Sigmoid colon (tissue), 7 donors: Measurements from ENCODE around the gene TARDBP. TPM values are rescaled to one million over a fixed set of nuclear protein-coding genes. Genes with fewer than 3 reads are reported as not detected.
A peak's percentile ranks its signal among the peaks of the same experiment; 100 is the strongest.
"Not testable (repeated sequence)": the region's sequence is repeated elsewhere in the genome, so short reads cannot be mapped to it uniquely, and the experiment has no call there.

Source experiments
- DNase-seq: peaks from one replicate; pipeline ENCODE4 v3.0.0-alpha.2; 2019
- H3K27ac ChIP-seq, 4 donors: fragments of 200-600 bp; sonication (generic); one replicate each; pipeline ENCODE4 v1.5.1; 2016 to 2019; ENCODE audit warnings: mild to moderate bottlenecking in 1 of 4
- H3K27me3 ChIP-seq, 3 donors: fragments of 200-600 bp; sonication (generic); one replicate each; pipeline ENCODE4 v1.5.1; 2019; ENCODE audit warnings: mild to moderate bottlenecking in 1 of 3
- H3K36me3 ChIP-seq, 4 donors: fragments of 200-600 bp; sonication (generic); one replicate each; pipeline ENCODE4 v1.5.1; 2016 to 2019
- H3K4me1 ChIP-seq, 4 donors: fragments of 200-600 bp; sonication (generic); one replicate each; pipeline ENCODE4 v1.5.1; 2017 to 2019
- H3K4me3 ChIP-seq, 4 donors: fragments of 200-600 bp; sonication (generic); one replicate each; pipeline ENCODE4 v1.5.1; 2017 to 2019; ENCODE audit warnings: mild to moderate bottlenecking in 2 of 4, moderate library complexity in 1 of 4
- H3K9me3 ChIP-seq, 4 donors: fragments of 200-600 bp in 3 of 4; sonication (generic) in 3 of 4; one replicate each; pipeline versions ENCODE4 v1.5.1 to v1.6.1; 2013 to 2019
- CTCF ChIP-seq, 4 experiments: fragments of 450-650 bp in 3 of 4; fragments of 200-600 bp in 1 of 4; IDR thresholded peaks; one replicate each; pipeline ENCODE4 v1.5.1; 2016 to 2019; ENCODE audit warnings: antibody characterized with exemption in 4 of 4, mild to moderate bottlenecking in 3 of 4, moderate library complexity in 2 of 4
- EP300 ChIP-seq, 4 donors: sonication (generic); formaldehyde crosslinking; IDR thresholded peaks; one replicate each; pipeline ENCODE4 v1.6.1; 2017; ENCODE audit warnings: antibody characterized with exemption in 4 of 4
- POLR2A ChIP-seq, 2 donors: fragments of 450-650 bp; IDR thresholded peaks; one replicate each; pipeline ENCODE4 v1.6.1; 2016; ENCODE audit warnings: antibody characterized with exemption in 2 of 2, mild to moderate bottlenecking in 2 of 2, moderate library complexity in 2 of 2
- POLR2AphosphoS5 ChIP-seq, 4 donors: sonication (generic); formaldehyde crosslinking; IDR thresholded peaks; one replicate each; pipeline ENCODE4 v1.6.1; 2017; ENCODE audit warnings: antibody characterized with exemption in 4 of 4
- WGBS, 2 donors: extraction: QIAGEN DNeasy Blood & Tissue Kit; methylation state at CpG; one replicate each; pipeline ENCODE4 v1.1.7; 2013; 5-methylcytosine and 5-hydroxymethylcytosine counted together
- intact Hi-C: fragments of 100-400 bp; cut with DNase I; formaldehyde crosslinking; loops from one replicate; pipeline ENCODE4 v1.15.1; 2023
- polyA plus RNA-seq, 3 donors: library from polyadenylated mRNA; stranded (reverse); fragments of 200-250 nt; gene quantifications; one replicate each; pipeline ENCODE4 v1.2.3, GENCODE V29; 2013
- total RNA-seq, 4 donors: library from RNA; depleted of rRNA; stranded (reverse); fragments of >200 nt; gene quantifications; one replicate each; pipeline ENCODE4 v1.1.0, GENCODE V29; 2016
- donor health status: healthy with polysubstance abuse.
- donor health status: Bipolar disorder and iron deficiency.
- donor health status: healthy.

TARDBP gene
- total and polyA plus RNA-seq, 7 donors, result 68.6 to 158 (median 123) TPM

GRCh38 chr1:11046625-11047365 lies 34.3 kb downstream of the TARDBP start, which contains the start of gene MASP2:
Gene MASP2 (minus strand): TSS chr1:11047239. CDS start chr1:11047207, 32 bp downstream.
- Histone ChIP-seq H3K4me1 (no peaks in the 10 kb centered on the region), H3K9me3 (no peaks in the 10 kb centered on the region), H3K4me3 (no peak within 1 kb of the TSS), H3K27me3 (no peaks in the 10 kb centered on the region), H3K36me3 (no peaks in the 10 kb centered on the region), H3K27ac (no peak within 1 kb of the TSS)
- DNase-seq, result peak; percentile 58
- intact Hi-C loops, result no loop called here
- TF ChIP-seq CTCF (IDR thresholded peaks at IDR 0.05) (no peak), POLR2AphosphoS5 (IDR thresholded peaks at IDR 0.05) (no peak), EP300 (IDR thresholded peaks at IDR 0.05) (no peak), POLR2A (IDR thresholded peaks at IDR 0.05) (no peak)
- whole genome bisulfite sequencing, 2 donors, result 92 to 95% methylated on average over 28 of the region's 28 CpGs

GRCh38 chr1:11051121-11051520 lies 38.7 kb downstream of the TARDBP start:
- intact Hi-C loops, H3K9me3 ChIP-seq, H3K27ac ChIP-seq, H3K4me1 ChIP-seq, DNase-seq, H3K4me3 ChIP-seq: not testable (repeated sequence)
- Histone ChIP-seq H3K36me3 (peaks cover 0 to 15% (median 3%) of the 10 kb centered on the region in 4 donors), H3K27me3 (peaks cover 0 to 13% (median 0%) of the 10 kb centered on the region in 3 donors)
- 90 to 93% methylated on average over 10 of the region's 10 CpGs for WGBS, 2 donors

- no peak for TF ChIP-seq POLR2A (IDR thresholded peaks at IDR 0.05)
- no peak for TF ChIP-seq CTCF (IDR thresholded peaks at IDR 0.05)
- TF ChIP-seq POLR2AphosphoS5 (IDR thresholded peaks at IDR 0.05), result no peak
- no peak for TF ChIP-seq EP300 (IDR thresholded peaks at IDR 0.05)
- no peak for DNase-seq
- intact Hi-C loops, result no loop called here
Measured at GRCh38 chr1:11051781-11052511, 39.5 kb downstream of the TARDBP start.

GRCh38 chr1:11052839-11053757 lies 40.6 kb downstream of the TARDBP start:
- Histone ChIP-seq H3K36me3 (peaks cover 0 to 34% (median 7%) of the 10 kb centered on the region in 4 donors), H3K27me3 (peaks cover 0 to 13% (median 0%) of the 10 kb centered on the region in 3 donors), H3K9me3 (no peaks in the 10 kb centered on the region), H3K4me3 (no peak overlapping the region), H3K4me1 (peaks cover 0 to 7% (median 0%) of the 10 kb centered on the region in 4 donors), H3K27ac (no peak overlapping the region)
- no peak for TF ChIP-seq EP300 (IDR thresholded peaks at IDR 0.05)
- no peak for TF ChIP-seq POLR2AphosphoS5 (IDR thresholded peaks at IDR 0.05)
- DNase-seq, result no peak
- intact Hi-C loops, result no loop called here
- 23 to 33% methylated on average over 29 of the region's 29 CpGs for WGBS, 2 donors

More at GRCh38 chr1:11051781-11052511, 39.5 kb downstream of the TARDBP start:
- H3K9me3 ChIP-seq, result no peaks in the 10 kb centered on the region
- H3K4me1 ChIP-seq, result peaks cover 0 to 7% (median 0%) of the 10 kb centered on the region in 4 donors
- H3K27me3 ChIP-seq, result peaks cover 0 to 13% (median 0%) of the 10 kb centered on the region in 3 donors
- H3K36me3 ChIP-seq, result peaks cover 0 to 23% (median 7%) of the 10 kb centered on the region in 4 donors
- WGBS, 2 donors, result 45 to 56% methylated on average over 19 of the region's 19 CpGs
- H3K4me3 ChIP-seq, result no peak overlapping the region
- H3K27ac ChIP-seq, result no peak overlapping the region

- WGBS, 2 donors, result 62 to 74% methylated on average over 10 of the region's 10 CpGs
- Histone ChIP-seq H3K4me3 (no peak overlapping the region), H3K27ac (no peak overlapping the region), H3K36me3 (peaks cover 0 to 36% (median 7%) of the 10 kb centered on the region in 4 donors), H3K27me3 (peaks cover 0 to 13% (median 0%) of the 10 kb centered on the region in 3 donors), H3K9me3 (no peaks in the 10 kb centered on the region), H3K4me1 (peaks cover 0 to 10% (median 5%) of the 10 kb centered on the region in 4 donors)
- TF ChIP-seq CTCF (IDR thresholded peaks at IDR 0.05), result no peak
- TF ChIP-seq EP300 (IDR thresholded peaks at IDR 0.05), result no peak
- no peak for TF ChIP-seq POLR2AphosphoS5 (IDR thresholded peaks at IDR 0.05)
- TF ChIP-seq POLR2A (IDR thresholded peaks at IDR 0.05), result no peak
- intact Hi-C loops, result no loop called here
- DNase-seq, result no peak
Measured at GRCh38 chr1:11053758-11054137, 41.3 kb downstream of the TARDBP start.
